Raji (cell line): Measurements from ENCODE around the gene F2.

Source experiments
- POLR2A ChIP-seq: IDR thresholded peaks from 2 replicates; pipeline ENCODE4 v1.6.1; 2011; ENCODE audit warnings: low read depth, low read length, control low read depth; ENCODE audit not compliant: insufficient read depth

Gene F2

DNA sequence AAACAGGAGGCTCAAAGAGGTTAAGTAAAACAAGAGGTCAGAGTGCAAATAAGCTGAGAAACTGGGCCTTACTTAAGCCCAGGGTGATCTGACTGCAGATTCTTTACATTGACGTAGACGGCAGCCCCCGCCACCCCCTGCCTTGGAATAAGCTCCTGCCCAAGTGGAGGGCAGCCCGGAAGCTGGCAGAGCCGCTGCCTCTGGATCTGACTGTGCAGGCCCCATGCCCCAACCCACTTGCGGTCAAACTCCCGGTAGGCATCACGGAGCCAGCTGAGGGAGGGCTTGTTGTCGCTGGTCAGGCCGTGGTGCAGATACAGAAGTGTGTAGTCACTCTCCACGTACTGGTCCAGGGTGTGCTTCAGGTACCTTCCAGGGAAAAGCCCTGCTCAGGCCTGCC is 37.2 kb upstream of the F2 start:
- no peak for TF ChIP-seq POLR2A

DNA sequence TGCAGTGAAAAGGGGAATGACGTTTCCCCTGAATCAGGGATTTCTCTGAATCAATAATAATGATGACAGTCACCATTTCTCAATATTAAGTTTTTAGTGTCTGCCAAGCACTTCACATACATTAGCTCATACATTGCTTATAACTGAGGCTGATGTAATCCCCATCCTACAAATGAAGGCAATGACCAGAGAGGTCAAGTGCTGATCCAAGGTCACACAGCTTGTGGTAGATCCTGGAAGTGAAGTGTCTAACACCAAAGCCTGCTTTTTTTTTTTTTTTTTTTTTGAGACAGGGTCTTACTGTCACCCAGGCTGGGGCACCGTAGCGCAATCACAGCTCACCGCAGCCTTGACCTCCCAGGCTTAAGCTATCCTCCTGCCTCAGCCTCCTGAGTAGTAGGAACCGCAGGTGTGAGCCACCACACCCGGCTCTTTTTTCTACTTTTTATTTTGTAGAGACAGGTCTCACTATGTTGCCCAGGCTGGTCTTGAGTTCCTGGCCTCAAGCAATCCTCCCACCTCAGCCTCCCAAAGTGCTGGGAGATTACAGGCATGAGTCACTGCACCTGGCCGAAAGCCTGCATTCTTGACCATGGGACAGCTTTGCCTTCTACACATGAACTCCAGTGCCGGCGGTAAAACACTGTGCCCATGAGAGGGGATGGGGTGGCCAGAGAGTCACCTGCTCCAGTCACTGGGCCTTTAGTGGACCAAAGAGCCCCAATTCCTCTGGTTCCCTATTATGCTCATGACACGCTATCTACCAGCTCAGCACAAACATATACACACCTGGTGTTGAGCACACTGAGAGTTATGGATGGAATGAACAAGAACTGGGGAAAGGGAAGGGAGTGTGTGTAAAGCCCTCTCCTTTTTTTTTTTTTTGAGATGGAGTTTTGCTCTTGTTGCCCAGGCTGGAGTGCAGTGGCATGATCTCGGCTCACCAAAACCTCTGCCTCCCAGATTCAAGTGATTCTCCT is 36.0 kb upstream of the F2 start:
- TF ChIP-seq POLR2A, result no peak

- TF ChIP-seq POLR2A, result no peak
Observed at GRCh38 chr11:46684367-46684766, 34.6 kb upstream of the F2 start.

GRCh38 chr11:46686886-46687795 is 31.9 kb upstream of the F2 start:
- TF ChIP-seq POLR2A, result no peak

GRCh38 chr11:46690702-46691101 is 28.3 kb upstream of the F2 start:
- no peak for TF ChIP-seq POLR2A

DNA sequence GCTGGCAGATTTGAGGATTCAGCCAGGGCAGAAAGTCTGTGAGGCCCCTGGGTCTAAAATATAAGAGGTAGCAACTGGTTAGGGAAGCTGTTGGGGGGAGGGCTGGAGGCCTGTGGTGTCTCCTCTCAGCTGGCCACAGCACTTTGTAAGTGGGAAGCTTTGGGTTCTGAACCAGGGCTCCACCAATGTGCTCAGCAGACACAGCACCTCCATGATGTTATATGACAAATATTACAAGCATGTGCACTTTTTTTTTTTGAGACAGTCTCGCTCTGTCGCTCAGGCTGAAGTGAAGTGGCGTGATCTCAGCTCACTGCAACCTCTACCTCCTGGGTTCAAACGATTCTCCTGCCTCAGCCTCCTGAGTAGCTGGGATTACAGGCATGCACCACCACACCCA is 26.6 kb upstream of the F2 start:
- TF ChIP-seq POLR2A, result no peak

GRCh38 chr11:46693597-46694012 is 25.4 kb upstream of the F2 start:
- no peak for TF ChIP-seq POLR2A

- TF ChIP-seq POLR2A, result no peak
Observed at GRCh38 chr11:46694072-46694471, 24.9 kb upstream of the F2 start.

GRCh38 chr11:46694607-46695006 is 24.4 kb upstream of the F2 start:
- TF ChIP-seq POLR2A, result no peak

GRCh38 chr11:46695345-46696211 is 23.4 kb upstream of the F2 start:
- TF ChIP-seq POLR2A, result no peak

- no peak for TF ChIP-seq POLR2A
Observed at GRCh38 chr11:46696212-46696558, 22.8 kb upstream of the F2 start.

GRCh38 chr11:46697303-46697702 is 21.7 kb upstream of the F2 start:
- no peak for TF ChIP-seq POLR2A

DNA sequence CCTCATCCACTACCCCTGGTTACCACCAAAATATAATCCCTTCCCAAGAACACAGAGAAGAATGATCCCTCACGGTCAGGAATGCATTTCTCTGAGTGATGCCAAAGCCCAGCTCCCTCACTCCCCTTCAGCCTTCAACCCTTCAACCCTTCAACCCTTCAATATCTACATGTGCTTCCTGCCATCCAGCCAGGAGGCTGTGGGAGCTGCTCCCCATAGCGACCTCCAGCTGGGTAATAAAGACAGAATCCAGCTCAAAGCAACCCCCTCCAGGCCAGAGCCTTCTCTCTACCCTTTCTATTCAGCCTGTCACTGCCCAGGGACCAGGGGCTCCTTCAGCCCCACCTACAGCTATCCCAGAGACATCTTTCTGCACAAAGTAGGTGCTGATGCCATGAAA is 21.3 kb upstream of the F2 start:
- no peak for TF ChIP-seq POLR2A

- no peak for TF ChIP-seq POLR2A
Observed at GRCh38 chr11:46698597-46698996, 20.4 kb upstream of the F2 start.
